GM18951 (cell line): ENCODE results near the gene FGR.
"Not testable (repeated sequence)": the region's sequence is repeated elsewhere in the genome, so short reads cannot be mapped to it uniquely, and the experiment has no call there.

Experiments
- POLR2A ChIP-seq: IDR thresholded peaks from 4 replicates; pipeline ENCODE4 v1.6.1; 2011; ENCODE audit warnings: mild to moderate bottlenecking; ENCODE audit not compliant: insufficient read length, insufficient read depth; ENCODE audit errors: extremely low read depth
- in situ Hi-C: fragments of 300-500 bp; cut with MboI; formaldehyde crosslinking; loops from one replicate; pipeline ENCODE4 v1.12.0; 2022; ENCODE audit warnings: low sequenced_read_pairs, mixed read lengths, inconsistent platforms; ENCODE audit not compliant: unreplicated experiment

Gene FGR

GRCh38 chr1:27634985-27635367 lies at the start of gene FGR:
TSS of gene FGR (minus strand) at chr1:27635185. CDS start at chr1:27623916, 11,269 bp downstream.
- peak; percentile 33 for TF ChIP-seq POLR2A
- in situ Hi-C loops: no loop called here

- no peak for TF ChIP-seq POLR2A
- in situ Hi-C loops: no loop called here
Measured at GRCh38 chr1:27684176-27684575, 49.2 kb upstream of the FGR start.

GRCh38 chr1:27682351-27682944 lies 47.5 kb upstream of the FGR start:
- TF ChIP-seq POLR2A: no peak
- in situ Hi-C loops: no loop called here

- in situ Hi-C loops: not testable (repeated sequence)
Measured at GRCh38 chr1:27681580-27681979, 46.6 kb upstream of the FGR start.

DNA sequence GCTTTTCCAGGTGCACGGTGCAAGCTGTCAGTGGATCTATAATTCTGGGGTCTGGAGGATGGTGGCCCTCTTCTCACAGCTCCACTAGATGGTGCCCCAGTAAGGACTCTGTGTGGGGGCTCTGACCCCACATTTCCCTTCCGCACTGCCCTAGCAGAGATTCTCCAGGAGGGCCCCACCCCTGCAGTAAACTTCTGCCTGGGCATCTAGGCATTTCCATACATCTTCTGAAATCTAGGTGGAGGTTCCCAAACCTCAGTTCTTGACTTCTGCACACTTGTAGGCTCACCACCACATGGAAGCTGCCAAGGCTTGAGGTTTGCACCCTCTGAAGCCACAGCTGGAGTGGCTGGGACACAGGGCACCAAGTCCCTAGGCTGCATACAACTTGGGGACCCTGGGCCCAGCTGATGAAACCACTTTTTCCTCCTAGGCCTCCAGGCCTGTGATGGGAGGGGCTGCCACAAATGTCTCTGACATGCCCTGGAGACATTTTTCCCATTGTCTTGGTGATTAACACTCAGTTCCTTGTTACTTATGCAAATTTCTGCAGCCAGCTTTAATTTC lies 45.3 kb upstream of the FGR start:
- in situ Hi-C loops: not testable (repeated sequence)

- no peak for TF ChIP-seq POLR2A
- in situ Hi-C loops: no loop called here
Measured at GRCh38 chr1:27678747-27679146, 43.8 kb upstream of the FGR start.

DNA sequence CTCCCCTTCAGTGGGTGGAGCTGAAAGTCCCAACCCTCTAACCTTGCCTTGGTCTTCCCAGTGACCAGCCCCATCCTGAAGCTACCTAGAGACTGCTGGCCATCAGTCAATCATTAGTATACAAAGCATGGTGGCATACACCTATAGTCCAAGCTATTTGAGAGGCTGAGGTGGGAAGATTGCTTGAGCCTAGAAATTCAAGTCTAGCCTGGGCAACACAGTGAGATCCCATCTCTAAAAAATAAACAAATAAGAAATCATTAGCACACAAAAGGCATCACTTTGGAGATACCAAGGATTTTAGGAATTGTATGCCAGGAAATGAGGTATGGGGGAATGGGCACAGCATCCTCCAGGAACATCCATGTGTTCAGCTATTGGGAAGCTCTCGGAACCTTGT lies 41.4 kb upstream of the FGR start:
- TF ChIP-seq POLR2A: no peak
- in situ Hi-C loops: no loop called here

DNA sequence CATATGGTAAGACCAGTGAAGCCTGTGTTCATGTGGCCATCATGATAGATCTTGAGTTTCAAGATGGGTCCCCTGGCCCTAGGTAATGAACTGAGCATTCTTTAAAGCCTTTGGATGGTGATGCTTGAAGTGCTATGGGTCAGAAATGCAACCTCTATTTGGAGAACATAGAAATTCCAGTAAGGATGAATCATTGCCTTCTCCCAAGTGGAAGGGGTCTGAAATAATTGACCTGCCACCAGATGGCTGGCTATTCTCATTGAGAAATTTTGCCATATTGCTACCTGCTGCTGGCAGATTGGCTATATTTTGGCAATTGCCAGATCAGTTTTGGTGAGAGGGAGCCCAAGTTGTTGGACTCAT lies 37.7 kb upstream of the FGR start:
- in situ Hi-C loops: no loop called here
- no peak for TF ChIP-seq POLR2A

- in situ Hi-C loops: no loop called here
Measured at GRCh38 chr1:27671964-27672749, 37.2 kb upstream of the FGR start, which contains the start of gene IFI6. TSS of gene IFI6 (minus strand) at chr1:27672192. CDS start at chr1:27669314, 2,878 bp downstream.

DNA sequence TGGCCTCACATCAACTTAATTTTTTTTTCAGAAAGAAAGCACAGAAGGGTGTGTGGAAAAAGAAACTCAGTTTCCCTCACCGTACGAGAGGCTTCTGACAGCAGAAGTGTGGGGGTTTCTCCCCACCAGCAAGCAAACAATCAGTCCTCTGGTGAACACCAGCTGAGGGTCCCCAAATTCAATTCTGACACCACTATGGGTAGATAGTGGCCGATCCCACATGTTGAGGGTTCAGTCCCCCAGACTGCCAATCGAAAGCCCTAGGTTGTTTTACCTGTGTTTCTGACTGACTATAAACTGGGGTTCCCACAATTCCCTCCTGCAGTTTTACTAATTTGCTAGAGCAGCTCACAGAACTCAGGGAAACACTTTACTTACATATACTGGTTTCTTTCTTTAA lies 34.9 kb upstream of the FGR start:
- TF ChIP-seq POLR2A: no peak

More at GRCh38 chr1:27671964-27672749, 37.2 kb upstream of the FGR start, which contains the start of gene IFI6:
- TF ChIP-seq POLR2A: peak; percentile 98

GRCh38 chr1:27668808-27669723 lies 34.1 kb upstream of the FGR start:
- TF ChIP-seq POLR2A: no peak
- in situ Hi-C loops: loop anchor here (5.0 kb wide), 1 partner anchor 62 kb away; no protein-coding TSS in a partner anchor

More for the DNA sequence above, 34.9 kb upstream of the FGR start:
- in situ Hi-C loops: loop anchor here (5.0 kb wide), 1 partner anchor 63 kb away; no protein-coding TSS in a partner anchor

DNA sequence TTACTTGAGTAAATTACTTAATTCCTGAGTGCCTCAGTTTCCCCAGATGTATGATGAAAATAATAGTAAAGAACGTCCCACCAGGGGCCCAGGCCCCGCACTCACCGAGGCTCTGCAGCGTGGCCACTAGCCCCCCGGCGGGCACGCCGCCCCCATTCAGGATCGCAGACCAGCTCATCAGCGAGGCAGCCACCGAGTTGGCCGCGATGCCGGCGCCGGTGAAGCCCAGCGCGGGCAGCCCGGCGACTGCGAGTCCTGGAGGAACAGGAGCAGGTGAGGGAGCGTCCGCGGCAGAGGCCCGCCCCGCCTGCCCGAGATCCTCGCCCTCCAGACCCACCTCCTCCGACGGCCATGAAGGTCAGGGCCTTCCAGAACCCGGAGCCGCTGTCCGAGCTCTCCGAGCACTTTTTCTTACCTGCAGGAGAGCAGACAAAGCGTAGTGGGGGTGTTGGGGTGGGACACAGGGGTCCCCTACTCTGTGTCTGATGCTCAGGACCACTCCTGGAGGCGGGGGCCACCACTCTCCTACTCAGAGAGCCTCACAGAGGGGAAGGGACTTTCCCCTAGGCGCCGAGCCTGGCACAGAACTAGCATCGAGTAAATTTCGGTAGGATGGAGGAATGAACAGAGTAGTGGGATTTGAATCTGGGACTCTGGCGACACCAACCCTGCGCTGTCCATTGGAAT lies 33.3 kb upstream of the FGR start:
- in situ Hi-C loops: loop anchor here (5.0 kb wide), 1 partner anchor 61 kb away; no protein-coding TSS in a partner anchor
- TF ChIP-seq POLR2A: peak; percentile 21
